Omental fat pad (tissue), 4 donors: Measurements from ENCODE around the gene DKC1. TPM values are rescaled to one million over a fixed set of nuclear protein-coding genes. Genes with fewer than 3 reads are reported as not detected.

ENCODE experiments used
- ATAC-seq: fragments of 150-250 bp; one replicate; pipeline ENCODE4 v1.9.1; 2016; ENCODE audit warnings: mild to moderate bottlenecking, moderate library complexity; ENCODE audit not compliant: low FRiP score
- DNase-seq: peaks from one replicate; pipeline ENCODE4 v3.0.0-alpha.2; 2019; ENCODE audit warnings: low spot score
- CTCF ChIP-seq, 3 donors: fragments of 450-650 bp; IDR thresholded peaks; one replicate each; pipeline ENCODE4 v1.5.1; 2016 to 2017; ENCODE audit warnings: antibody characterized with exemption in 3 of 3, mild to moderate bottlenecking in 3 of 3, moderate library complexity in 2 of 3
- total RNA-seq, 4 donors: library from RNA; depleted of rRNA; stranded (reverse); fragments of >200 nt; gene quantifications; one replicate each; pipeline ENCODE4 v1.1.0, GENCODE V29; 2016

DKC1 gene
- total RNA-seq, 4 donors from 2014 or later, result 29.8 to 125 (median 35.9) TPM

GRCh38 chrX:154730253-154730891 lies 32.3 kb upstream of the DKC1 start:
- DNase-seq, result no peak

DNA sequence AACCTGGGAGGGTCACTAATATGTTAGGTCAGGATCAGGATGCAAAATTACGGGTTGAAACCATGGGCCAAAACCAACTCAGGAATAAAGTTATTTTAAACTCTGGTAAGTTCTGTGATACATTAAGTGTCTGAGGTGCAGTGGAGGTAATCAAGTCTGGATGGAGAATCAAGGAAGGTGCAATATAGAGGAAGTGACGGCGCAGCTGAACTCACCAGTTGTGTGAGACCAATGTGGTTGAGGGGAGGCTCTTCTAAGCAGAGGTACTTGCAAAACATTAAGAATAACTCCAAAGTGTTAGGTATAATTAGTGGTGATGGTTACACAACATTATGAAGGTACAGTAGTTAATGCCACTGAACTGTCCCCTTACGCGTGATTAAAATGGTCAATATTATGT lies 31.5 kb upstream of the DKC1 start:
- TF ChIP-seq CTCF (IDR thresholded peaks at IDR 0.05), result no peak
- no peak for ATAC-seq
- DNase-seq, result no peak

More at GRCh38 chrX:154730253-154730891, 32.3 kb upstream of the DKC1 start:
- no peak for ATAC-seq
- TF ChIP-seq CTCF (IDR thresholded peaks at IDR 0.05), result no peak

DNA sequence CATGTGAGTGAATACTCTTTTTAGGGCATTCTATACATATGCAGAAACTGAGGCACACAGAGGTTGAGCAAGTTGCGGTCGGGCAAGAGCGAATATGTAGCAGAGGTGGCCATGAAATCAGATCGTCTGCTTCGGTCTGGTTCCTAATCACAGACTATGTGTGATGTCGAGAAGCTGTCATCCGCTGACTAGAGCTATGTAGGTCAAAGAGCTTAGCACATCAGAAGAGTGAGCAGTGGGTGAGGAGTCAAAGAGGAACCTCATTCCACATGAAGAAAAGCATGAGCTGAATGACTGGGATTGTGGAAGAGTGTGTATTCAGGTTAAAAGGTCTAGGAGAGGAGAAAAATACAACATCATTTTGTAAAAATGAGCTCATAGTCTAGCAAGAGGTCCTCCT lies 30.8 kb upstream of the DKC1 start:
- no peak for ATAC-seq
- no peak for TF ChIP-seq CTCF (IDR thresholded peaks at IDR 0.05)
- DNase-seq, result no peak

GRCh38 chrX:154732421-154733065 lies 30.1 kb upstream of the DKC1 start:
- TF ChIP-seq CTCF (IDR thresholded peaks at IDR 0.05), result no peak
- ATAC-seq (no peak), DNase-seq (no peak)

DNA sequence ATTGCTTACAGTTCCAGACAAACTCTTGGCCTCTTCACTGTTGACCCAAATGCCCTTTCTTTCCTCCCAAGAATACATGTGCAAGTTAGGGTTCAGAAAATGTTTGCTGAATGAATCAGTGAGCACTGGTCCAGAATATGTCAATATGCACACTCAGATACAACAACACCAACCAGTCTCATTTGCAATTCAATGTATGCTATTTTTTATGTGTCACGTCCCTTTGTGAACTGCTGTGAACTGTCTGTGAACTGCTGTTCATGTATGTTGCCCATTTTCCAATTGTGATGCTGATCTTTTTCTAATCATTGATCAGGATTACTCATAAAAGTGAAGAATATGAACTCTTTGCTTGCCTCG lies 29.6 kb upstream of the DKC1 start:
- DNase-seq, result no peak
- no peak for TF ChIP-seq CTCF (IDR thresholded peaks at IDR 0.05)
- no peak for ATAC-seq

DNA sequence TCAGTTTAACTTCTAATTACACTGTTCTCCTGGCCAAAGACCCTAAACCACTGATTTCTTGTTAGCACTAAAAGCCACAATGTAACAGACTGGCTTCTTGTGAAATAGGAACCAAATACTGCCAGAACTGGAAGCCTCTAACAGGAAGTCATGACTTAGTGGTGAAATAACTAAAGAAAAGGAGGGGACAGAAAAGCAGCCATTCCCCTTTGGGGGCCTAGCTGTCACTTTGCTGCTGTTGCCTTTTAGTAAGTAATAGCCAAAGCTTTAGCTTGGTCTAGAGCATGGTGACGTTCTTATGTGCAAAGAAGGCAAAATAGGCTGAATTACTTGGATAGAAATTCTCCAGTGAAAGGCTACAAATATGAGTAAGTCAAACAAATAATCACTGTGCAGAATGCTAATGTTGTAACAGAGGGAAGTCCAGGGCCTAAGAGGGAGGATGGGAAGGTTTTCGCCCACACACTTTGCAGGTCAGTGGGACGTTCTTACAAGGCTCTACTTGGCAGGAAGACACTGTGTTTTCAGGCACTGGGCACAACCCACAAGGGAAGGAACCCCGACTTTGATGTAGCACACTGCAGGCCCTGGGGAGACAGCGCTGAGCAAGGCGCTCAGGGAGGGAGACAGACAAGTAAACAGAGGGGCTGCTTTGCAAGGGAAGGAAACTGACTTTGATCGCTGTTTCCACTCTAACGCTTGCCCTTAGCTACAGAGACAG lies 28.4 kb upstream of the DKC1 start:
- no peak for DNase-seq
- TF ChIP-seq CTCF (IDR thresholded peaks at IDR 0.05), result no peak
- peak; percentile 71 for ATAC-seq
